PC-3 (cell line): ENCODE results near the gene CCDC78.

Experiments
- EZH2 ChIP-seq: fragments of 300-600 bp; sonication (generic); IDR thresholded peaks from one replicate; pipeline ENCODE4 v1.6.1; 2017; ENCODE audit warnings: antibody characterized with exemption, mild to moderate bottlenecking, low read length; ENCODE audit not compliant: unreplicated experiment
- EZH2phosphoT487 ChIP-seq: fragments of 300-600 bp; sonication (generic); IDR thresholded peaks from 2 replicates; pipeline ENCODE4 v1.6.1; 2018; ENCODE audit warnings: mild to moderate bottlenecking, antibody characterized with exemption, low read length, borderline replicate concordance
- TF ChIP-seq, protein P1 (sequence below): fragments of 300-600 bp; sonication (generic); conservative IDR thresholded peaks from 2 replicates; pipeline ENCODE4 v1.5.1; 2017; ENCODE audit warnings: antibody characterized with exemption, low read depth, mild to moderate bottlenecking, low read length

- TF ChIP-seq, protein P1, sequence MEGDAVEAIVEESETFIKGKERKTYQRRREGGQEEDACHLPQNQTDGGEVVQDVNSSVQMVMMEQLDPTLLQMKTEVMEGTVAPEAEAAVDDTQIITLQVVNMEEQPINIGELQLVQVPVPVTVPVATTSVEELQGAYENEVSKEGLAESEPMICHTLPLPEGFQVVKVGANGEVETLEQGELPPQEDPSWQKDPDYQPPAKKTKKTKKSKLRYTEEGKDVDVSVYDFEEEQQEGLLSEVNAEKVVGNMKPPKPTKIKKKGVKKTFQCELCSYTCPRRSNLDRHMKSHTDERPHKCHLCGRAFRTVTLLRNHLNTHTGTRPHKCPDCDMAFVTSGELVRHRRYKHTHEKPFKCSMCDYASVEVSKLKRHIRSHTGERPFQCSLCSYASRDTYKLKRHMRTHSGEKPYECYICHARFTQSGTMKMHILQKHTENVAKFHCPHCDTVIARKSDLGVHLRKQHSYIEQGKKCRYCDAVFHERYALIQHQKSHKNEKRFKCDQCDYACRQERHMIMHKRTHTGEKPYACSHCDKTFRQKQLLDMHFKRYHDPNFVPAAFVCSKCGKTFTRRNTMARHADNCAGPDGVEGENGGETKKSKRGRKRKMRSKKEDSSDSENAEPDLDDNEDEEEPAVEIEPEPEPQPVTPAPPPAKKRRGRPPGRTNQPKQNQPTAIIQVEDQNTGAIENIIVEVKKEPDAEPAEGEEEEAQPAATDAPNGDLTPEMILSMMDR: peak; percentile 57
- TF ChIP-seq EZH2 (no peak), EZH2phosphoT487 (no peak)
Observed at GRCh38 chr16:685967-686366, 40.3 kb downstream of the CCDC78 start.
